ENCODE data around the gene SMURF2.

GRCh38 chr17:64599827-64600226 lies 62.3 kb downstream of the SMURF2 start:
- TF ChIP-seq CTCF (conservative IDR thresholded peaks at IDR 0.05 in 1 of 2, IDR thresholded peaks at IDR 0.05 in 1 of 2; ENCODE audit: low read depth in 1 of 2, low read length in 2 of 2) (no peak), EZH2 (IDR thresholded peaks at IDR 0.05; ENCODE audit: low read length, missing control alignments) (no peak)
